Right renal pelvis (tissue), 4 donors: ENCODE measurements around the gene ELAVL4. TPM values are rescaled to one million over a fixed set of nuclear protein-coding genes. Genes with fewer than 3 reads are reported as not detected.

Experiments used
- DNase-seq, 4 donors: peaks; one replicate each; pipeline ENCODE4 v3.0.0-alpha.2; 2013; ENCODE audit warnings: low read depth in 4 of 4, low spot score in 3 of 4, missing footprints in 1 of 4
- polyA plus RNA-seq, 4 donors: library from polyadenylated mRNA; unstranded; fragments of 120-200 nt; gene quantifications; one replicate each; pipeline ENCODE4 v1.2.1, GENCODE V29; 2013; ENCODE audit not compliant: insufficient read length in 4 of 4

Gene ELAVL4
- polyA plus RNA-seq, 4 donors = 2.5 to 4.1 (median 3.9) TPM

DNA sequence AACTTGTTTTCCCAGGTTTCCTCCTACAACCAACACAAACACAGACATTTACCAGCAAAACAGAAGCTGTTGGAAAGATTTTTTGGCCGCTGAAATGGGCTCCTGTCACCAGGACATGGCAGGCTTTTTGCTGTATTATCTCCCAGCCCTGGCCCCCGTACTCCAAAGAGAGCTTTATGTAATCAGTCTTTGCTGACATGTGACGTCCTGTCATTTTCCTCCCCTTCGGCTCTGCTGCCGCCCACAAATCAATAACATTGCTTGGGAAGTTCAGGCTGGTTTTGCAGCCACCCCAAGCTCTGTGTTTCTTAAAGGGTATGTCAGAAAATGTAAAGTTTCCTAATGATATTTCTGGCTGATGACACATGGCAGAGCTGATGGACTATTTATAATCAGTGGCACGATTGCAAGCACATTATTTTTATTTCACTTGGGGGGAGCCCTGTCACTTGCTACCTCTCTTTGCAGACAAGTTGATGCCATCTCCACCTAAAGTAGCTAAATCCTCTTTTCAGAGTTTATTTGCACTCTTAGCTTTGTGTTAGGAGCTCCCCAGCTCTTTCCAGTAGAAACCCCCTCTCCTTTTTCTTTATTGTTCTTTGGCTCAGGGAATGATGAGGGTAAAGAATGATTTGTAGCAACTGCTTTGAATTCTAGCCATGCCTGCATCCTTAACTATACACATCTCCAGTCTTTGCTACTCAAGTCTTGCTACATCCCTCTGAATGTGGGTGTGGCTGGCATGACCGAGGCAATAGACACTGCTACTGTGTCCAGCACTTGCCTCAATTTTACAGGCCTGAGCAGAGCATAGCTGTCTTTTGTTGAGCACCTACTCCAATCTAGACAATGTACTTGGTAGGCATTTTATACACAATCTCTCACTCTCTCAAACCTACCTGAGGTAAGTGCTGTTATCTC lies 67.3 kb downstream of the ELAVL4 start:
- no peak for DNase-seq

DNA sequence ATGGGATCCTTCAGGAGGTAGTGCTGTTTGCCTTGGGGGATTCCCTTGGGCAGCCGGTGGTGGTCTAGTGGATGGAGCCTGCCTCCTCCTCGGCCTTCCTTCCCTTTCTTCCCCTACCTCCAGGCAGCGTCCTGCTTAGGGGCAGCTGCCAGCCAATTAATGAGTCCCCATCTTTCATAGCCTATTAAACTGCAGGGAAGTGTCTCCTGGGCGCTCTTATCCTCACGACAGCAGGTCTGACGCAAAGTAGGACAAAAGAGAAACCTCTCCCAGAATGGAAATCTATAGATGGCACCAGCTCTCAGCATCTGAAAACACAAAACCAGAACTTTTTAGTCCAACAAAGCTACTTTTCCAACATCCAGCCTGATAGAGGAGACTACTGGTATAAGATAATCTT lies 69.3 kb downstream of the ELAVL4 start:
- no peak for DNase-seq

DNA sequence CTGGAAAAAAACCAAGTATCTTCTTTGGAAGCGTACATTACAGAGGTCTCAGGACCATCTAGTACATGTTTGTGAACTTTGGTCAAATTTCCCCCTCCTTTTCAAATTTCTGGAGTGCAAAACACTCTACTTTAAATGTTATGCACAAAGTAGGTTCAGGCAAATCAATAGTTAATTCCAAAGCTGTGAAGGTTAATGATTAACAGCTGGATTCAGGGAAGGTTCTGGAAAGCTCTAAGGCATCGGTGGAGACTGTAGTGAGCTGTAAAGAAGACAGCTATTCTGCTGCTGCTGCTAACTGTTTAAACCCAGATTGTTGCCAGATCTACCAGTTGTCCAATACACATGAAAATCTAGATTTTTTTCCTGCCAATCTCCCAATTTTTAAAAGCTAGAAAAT lies 70.9 kb downstream of the ELAVL4 start:
- DNase-seq = no peak

DNA sequence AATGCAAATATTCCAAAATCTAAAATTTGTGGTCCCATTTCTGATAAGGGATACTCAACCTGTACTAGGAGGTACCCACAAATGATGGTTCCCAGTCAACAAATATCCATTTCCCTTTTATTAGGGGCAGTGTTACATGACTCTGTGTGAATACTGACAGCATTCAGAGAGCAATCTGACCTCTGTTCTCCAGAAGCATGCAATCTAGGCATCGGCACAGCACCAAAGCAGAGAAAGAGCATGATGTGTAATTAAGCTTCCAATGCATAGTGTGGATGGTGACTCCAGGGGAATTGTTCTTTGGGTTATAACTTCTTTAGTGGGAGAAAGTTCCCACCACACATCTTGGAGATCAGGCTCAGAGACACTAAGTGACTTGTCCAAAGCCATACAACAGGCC lies 71.6 kb downstream of the ELAVL4 start:
- no peak for DNase-seq

DNA sequence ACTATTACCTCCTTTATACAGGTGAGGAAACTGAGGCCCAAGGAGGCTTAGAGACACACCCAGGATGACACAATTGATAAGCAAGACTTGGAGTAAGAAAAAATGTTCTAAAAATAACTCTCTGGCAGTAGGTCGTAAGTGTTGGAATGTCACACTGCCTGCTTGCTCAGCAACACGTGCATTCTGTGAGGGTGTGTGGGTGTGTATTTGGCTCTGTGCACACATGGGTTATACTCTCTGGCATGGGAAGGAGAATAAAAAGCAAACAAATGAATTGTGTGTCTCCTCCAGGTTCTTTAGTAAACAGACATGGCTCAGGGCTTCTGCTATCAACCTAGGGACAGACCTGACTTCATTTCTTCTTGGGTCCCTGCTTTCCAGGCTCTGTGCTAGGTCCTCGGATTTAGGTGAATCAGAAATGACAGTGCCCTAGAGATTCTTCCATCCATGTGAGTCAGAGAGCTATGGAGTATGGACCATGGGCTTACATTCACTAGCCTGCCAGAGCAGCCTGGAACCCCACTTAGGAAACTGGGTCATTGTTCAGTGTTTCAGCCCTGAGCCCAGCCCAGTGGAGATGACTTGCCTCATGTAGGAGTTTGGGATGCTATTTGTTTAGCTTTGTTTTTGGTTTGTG lies 72.4 kb downstream of the ELAVL4 start:
- no peak for DNase-seq

DNA sequence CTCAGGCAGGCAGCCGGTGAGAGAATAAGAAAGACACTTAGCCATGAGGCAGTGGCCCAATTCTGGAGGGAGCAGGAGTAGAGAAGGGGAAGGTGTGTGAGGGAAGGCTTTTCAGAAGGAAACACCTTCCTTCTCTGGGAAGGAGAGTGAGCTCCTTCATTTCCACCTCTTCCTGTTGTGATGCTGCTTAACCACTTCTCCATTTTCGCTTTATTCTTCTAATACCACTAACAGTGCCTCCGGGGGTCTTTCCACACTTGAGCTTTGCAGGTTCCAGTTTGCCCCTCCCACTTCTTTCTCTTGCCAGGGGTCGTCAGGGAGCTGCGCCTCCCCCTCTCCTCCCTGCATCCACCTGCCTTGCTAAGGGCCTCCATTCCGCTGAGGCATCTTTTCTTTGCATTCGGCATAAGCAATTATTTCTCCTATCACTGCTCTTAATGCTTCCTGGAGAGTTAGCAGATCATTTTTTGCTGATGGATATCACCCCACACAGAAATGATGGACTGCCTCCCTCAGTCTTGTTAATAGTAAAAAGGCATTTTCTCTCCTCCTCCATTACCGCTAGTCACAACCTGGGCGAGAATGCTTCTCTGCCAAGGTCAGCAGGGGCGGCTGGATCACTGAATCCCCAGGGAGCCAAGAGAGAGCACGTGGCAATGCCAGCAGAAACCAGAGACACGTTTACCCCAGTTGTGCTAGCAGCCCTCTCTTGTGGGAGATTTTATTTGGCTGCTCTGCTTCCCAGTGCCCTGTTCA lies 74.8 kb downstream of the ELAVL4 start:
- DNase-seq = no peak

- no peak for DNase-seq
Measured at GRCh38 chr1:50189369-50189768, 80.6 kb downstream of the ELAVL4 start.

- no peak for DNase-seq
Measured at GRCh38 chr1:50193002-50193401, 84.3 kb downstream of the ELAVL4 start.

DNA sequence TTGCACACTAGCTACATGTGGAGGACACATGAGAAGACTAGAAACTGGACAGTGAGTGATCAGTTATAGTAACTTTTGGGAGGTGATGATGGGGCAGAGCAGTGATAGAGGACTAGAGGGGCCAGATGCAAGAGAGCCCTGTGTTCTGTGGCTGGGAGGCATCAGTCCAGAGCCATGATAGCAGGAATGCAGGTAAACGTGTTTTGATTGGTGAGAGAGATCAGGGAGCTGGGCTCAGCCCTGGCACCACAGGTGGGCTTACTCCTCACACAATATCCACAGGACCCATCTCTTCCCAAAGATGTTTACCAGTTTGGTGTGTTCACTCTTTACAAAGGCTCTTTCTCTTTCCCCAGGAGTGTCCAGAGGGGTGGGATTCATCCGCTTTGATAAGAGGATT lies 86.5 kb downstream of the ELAVL4 start:
- no peak for DNase-seq

DNA sequence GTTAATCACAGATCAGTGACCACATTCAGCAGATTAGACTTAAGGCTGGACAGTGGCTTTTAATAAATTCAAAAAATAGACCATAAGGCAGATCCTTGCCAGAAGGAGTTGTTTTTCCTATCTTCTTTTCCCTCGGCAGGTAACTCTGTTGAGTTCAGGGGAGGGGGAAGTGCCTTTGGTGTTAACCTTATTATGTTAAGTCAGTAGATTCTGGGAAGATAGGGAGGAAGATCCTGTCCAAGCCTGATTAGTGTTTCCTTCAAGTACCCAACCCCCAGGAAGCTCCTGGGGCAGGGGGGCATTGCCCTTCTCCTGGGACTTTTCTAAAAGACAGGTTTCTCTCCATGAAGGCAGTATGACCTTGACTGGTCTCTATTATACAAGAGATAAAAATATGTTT lies 87.4 kb downstream of the ELAVL4 start:
- no peak for DNase-seq

DNA sequence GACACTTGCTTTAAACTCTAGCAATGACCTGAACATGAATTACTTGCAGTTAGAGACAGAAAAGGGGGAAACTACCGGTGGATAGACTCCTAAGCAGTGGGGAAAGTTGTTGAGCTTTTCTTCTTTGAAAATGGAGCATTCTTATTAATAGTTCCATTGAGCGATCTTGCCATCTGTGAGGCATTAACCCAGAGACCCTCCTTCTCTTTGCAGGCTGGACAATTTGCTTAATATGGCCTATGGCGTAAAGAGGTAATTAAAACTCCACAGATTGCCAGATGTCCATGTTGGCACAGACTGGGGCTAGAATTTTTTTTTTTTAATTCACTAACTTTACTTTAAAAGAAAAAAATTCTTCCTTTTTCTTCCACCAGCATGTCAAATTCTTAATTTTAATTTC lies 88.5 kb downstream of the ELAVL4 start:
- no peak for DNase-seq

- no peak for DNase-seq
Measured at GRCh38 chr1:50208315-50208714, 99.6 kb downstream of the ELAVL4 start.

GRCh38 chr1:50208756-50209155 lies 100.0 kb downstream of the ELAVL4 start:
- DNase-seq = no peak

DNA sequence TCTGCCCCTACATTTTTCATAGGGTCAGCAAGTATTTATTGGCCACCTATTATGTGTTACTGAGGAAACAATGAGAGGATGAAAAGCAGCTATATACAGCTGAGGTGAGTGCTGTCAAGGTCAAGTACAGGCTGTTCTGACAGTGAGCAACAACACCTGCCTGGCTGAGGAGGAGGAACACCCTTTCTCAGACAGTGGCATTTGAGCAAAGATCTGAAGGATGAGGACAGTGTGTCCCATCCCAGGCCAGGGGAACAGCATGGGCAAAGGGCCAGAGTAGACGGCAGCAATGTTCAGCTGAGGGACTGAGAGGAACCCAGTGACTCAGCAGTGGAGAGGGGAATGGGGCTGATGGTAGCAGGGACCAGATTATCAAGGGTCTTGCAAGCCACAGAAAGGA lies 101.0 kb downstream of the ELAVL4 start:
- no peak for DNase-seq

DNA sequence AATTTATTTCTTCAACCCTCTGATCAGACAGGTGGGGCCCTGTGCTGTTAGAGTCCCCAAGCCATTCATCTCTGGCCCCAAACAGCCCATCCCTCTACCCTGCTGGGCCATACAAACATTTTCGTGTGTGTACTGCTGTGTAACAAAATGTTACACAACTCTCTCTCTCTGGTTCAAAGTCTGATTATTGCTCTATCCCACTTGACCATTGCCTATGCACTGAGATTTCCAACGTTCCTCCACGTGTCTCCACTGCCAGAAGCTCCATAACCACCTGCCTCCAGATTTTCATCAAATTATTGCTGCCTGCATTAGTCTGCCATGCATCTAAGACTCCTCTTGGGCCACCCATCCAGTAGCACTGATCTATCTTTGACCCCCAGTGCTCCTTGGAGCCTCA lies 104.8 kb downstream of the ELAVL4 start:
- no peak for DNase-seq

DNA sequence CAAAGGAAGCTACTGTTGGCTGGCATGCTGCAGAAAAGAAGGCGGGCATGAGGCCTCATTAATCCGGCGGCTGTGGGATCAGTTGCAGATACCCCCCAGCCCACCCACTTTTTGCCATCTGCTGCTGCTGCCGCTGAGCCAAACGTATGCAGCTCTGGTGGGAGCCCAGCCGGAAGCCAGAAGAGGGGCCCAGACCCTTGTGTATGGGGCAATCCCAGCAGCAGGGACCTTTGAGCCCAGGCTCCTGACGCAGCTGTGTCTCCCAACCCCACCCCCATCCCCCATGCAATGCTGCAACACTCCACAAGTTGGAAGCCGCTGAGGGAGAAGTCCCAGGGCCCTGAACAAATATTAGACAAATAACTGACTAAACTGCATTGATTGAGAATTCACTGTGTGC lies 106.0 kb downstream of the ELAVL4 start:
- no peak for DNase-seq

DNA sequence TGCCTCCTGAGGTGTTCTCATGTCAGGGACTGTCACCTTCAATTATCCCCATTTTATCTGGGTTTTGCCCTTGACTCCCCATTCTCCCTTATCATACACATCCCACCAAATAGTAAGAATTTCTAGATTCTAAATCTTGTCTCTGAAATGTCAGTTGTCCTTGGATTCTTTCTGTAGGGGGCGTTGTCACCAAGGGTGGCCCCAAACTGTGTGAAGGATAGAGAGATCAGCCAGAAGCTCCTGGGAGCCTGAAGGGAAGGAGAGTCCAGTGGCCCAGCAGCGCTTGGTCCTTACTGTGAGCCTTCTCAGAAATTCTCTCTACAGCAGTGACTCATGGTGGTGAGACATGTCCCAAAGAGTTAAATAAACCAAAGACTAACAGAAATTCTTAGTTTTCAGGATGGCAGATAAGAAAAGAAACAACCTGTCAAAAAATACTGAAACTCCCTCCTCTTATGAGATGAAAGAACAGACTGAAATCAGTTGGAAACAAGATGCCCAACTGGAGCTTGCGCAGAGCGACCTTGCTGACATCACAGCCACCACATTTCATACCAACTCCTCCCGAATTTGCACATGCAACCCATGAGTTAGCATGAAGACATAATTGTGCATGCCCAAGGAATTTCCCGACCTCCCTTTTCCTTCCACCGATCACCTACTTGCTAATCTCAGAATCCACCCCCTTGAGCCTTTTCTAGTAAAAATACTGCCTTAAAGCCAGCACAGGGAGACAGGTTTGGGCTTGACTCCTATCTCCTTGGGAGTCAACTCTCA lies 109.8 kb downstream of the ELAVL4 start:
- no peak for DNase-seq

- no peak for DNase-seq
Measured at GRCh38 chr1:50228871-50229384, 120.2 kb downstream of the ELAVL4 start.

- no peak for DNase-seq
Measured at GRCh38 chr1:50231209-50231608, 122.5 kb downstream of the ELAVL4 start.

DNA sequence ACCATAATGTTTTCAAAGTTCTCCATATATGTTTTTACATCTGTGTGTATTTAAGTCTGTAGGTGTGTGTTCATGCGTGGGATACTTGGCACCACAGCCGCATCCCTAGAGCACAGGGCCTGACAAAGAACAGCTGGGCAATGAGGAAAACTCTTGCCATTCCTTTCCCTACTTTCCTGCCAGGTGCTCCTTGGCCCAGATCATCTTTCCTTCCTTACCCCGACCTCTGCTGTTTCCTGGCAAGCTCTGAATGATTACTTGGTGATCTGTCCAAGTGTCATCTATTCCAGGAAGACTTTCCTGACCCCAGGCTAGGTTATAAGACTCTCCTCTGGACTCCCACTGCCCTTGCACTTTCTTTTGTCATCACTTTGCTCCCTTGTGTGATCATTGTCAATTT lies 123.6 kb downstream of the ELAVL4 start:
- DNase-seq = peak in 1 of 4 donors; percentile 10
